HG03521 (cell line): ENCODE data around the gene ADGRL1.
"Not testable (repeated sequence)": the region's sequence is repeated elsewhere in the genome, so short reads cannot be mapped to it uniquely, and the experiment has no call there.

Experiments
- ATAC-seq: cut with Tn5 transposase; IDR thresholded peaks from one replicate; pipeline ENCODE4 v1.9.1; 2021; ENCODE audit warnings: mild to moderate bottlenecking, moderate library complexity; ENCODE audit not compliant: unreplicated experiment

Gene ADGRL1

GRCh38 chr19:14221345-14221744, 15.4 kb upstream of the ADGRL1 start:
- not testable (repeated sequence) for ATAC-seq

DNA sequence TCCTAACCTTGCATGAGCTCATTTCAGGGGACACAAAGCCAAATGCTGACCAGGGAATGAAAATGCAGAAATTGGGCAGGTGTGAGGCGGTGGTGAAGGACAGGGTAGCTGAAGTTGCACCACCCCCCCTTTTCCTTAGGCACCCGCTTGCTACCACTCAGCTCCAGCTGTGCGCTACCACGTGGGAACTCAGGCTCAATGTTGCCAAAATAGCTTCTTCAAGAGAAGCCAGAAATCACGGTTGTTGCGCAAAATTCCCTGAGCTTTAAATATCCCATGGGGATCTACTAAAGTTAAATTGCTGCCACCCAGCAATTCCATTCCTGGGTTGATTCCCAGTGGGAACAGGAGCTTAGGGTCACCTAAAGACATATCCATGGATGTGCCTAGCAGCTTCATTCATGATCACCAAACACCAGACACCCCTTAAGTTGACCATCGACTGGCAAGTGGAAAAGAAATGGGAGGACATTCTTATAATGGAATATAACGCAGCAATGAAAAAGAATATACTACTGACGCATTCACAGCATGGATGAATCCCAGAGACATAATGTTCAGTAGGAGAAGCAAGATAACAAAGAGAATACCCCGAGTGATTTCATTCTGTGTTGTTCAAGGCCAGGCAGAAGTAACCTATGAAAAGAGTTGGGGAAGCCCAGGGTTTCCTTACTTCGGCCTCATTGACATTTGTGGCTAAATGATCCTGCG, 12.8 kb upstream of the ADGRL1 start:
- ATAC-seq: no peak

- not testable (repeated sequence) for ATAC-seq
Observed at GRCh38 chr19:14217886-14218285, 11.9 kb upstream of the ADGRL1 start.

DNA sequence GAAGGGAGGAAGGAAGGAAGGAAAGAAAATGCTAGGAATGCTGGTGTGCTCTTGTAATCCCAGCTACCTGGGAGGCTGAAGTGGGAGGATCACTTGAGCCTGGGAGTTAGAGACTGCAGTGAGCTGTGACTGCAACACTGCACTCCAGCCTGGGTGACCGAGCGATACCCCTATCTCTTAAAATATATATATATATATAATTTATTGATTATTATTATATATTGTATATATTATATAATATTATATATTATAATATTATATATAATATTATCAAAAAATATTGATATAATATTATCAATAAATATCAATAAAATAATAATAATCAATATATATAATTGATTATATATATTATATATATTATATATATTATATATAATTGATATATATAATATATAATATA, 8.6 kb upstream of the ADGRL1 start:
- no peak for ATAC-seq

DNA sequence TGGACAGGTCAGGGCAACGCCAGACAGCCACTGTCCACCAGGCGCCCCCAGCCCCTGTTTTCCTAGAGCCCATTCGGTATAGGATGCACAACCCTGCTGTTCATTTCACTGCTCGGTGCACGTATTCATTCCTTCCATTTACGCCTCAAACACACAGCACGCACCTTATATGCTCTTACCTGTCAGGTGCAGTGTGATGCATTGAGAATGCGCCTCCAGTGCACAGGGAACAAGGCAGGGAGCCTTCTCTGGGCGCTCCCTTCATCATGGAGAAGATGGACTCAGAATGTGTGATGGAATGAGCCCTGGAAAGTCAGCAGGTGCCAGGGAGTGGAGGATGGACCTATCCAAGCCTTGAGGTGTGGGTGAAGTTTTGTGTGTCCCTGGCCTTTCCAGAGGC, 4.2 kb upstream of the ADGRL1 start:
- not testable (repeated sequence) for ATAC-seq

- not testable (repeated sequence) for ATAC-seq
Observed at GRCh38 chr19:14209401-14209800, 3.4 kb upstream of the ADGRL1 start.

GRCh38 chr19:14208496-14208895, 2.5 kb upstream of the ADGRL1 start:
- not testable (repeated sequence) for ATAC-seq

- not testable (repeated sequence) for ATAC-seq
Observed at GRCh38 chr19:14207796-14208195, 1.8 kb upstream of the ADGRL1 start.

GRCh38 chr19:14206737-14207726, 1.1 kb upstream of the ADGRL1 start:
- not testable (repeated sequence) for ATAC-seq

- not testable (repeated sequence) for ATAC-seq
Observed at GRCh38 chr19:14206308-14206707, 339 bp upstream of the ADGRL1 start.

- not testable (repeated sequence) for ATAC-seq
Observed at GRCh38 chr19:14204676-14205451, 1.1 kb downstream of the ADGRL1 start.

GRCh38 chr19:14204219-14204618, 1.8 kb downstream of the ADGRL1 start:
- ATAC-seq: not testable (repeated sequence)

GRCh38 chr19:14203788-14204187, 2.2 kb downstream of the ADGRL1 start:
- ATAC-seq: not testable (repeated sequence)

DNA sequence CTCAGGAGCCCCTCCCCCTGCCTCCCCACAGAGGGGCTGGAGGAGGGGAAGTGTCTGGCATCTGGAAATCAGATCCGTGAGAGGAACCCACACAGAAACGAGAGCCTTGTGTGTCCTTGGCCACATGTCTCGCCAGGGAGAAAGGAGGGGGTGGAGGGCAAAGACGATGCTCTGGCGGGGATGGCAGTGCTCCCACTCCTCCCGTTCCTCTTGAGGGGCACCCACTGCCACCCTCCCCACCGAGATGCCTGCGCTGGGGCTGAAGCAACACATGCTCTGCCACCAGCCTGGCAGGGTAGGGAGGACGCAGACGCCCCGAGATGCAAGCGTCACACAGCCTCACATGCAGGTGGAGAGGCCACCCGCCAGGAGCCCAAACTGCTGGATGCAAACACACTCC, 2.8 kb downstream of the ADGRL1 start:
- ATAC-seq: no peak

- ATAC-seq: not testable (repeated sequence)
Observed at GRCh38 chr19:14201481-14201880, 4.5 kb downstream of the ADGRL1 start.

GRCh38 chr19:14200147-14200841, 5.7 kb downstream of the ADGRL1 start:
- ATAC-seq: not testable (repeated sequence)

DNA sequence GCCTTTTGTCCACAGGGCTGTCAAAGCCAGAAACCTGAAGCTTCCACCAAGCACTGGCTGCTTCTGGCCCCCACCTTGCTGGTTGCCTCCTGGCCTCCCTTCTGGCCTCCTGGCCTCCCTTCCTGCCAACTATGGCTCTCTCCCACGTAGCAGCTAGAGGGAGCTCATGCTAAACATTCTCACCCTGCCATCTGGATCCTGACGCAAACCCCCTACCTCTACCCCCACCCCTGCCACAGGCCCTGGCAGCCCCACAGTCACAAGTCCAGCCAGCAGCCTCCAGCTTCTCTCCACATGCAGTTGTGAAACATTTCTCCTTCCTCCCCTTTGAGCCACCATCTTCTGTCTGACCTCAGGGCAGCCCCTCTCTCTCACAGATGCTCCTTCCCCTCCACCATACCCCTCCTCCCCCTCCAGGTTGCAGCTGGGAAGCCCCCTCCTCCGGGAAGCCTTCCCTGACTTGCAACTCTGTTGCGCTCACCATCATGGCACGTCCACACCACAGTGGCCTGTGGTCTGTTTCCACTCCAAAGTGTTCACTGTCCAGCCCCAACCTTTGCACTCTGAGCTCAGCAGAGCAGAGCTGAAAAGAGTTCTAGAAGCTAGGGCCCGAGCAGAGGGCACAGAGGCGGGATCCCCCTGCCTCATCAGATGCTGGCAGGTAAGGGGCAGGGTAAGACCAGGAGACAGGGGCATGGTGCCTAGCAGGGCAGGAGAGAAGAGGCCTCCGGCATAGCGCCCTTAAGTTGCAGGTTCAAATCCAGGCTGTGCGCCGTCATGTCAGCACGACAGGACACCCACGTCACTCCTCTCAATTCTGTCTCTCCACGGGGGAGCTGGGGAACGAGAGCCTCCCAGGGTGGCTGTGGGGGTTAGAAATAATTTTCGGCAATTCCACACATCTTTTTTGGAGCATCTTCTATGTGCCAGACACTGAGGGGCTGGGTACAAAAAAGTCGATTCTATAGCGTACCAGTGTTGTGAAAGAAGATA, 7.3 kb downstream of the ADGRL1 start:
- ATAC-seq: no peak

- no peak for ATAC-seq
Observed at GRCh38 chr19:14197882-14198281, 8.1 kb downstream of the ADGRL1 start.

DNA sequence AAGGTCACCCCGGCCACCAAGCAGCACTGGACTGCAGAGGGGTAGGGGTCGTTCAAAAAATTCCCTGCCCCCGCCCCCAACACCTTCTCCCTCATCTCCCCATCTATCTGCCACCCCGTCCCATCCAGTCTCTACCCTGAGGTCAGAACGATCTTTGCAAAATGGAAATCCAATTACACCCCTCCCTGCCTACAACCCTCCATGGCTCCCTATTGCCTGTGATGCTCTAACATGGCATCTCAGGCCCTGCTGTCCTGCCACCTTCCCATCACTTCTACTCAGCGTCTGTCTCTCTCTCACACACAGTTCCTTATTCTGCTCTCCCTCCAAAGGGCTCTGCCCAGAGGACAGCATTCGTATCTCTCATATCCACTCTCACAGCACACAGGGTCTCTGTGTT, 8.7 kb downstream of the ADGRL1 start:
- ATAC-seq: not testable (repeated sequence)
